ENCODE data around the gene ATXN1.
A peak's percentile ranks its signal among the peaks of the same experiment; 100 is the strongest.

GRCh38 chr6:16764188-16764950 is 3.1 kb upstream of the ATXN1 start:
- TF ChIP-seq EZH2 (IDR thresholded peaks at IDR 0.05; ENCODE audit: borderline replicate concordance, low read depth, low read length, poor library complexity, severe bottlenecking) (no peak), CTCF (conservative IDR thresholded peaks at IDR 0.05; ENCODE audit: low read depth, low read length) (peak; percentile 73)
